Right kidney (tissue), 9 donors: ENCODE data around the gene IFT80.
A peak's percentile ranks its signal among the peaks of the same experiment; 100 is the strongest.

Experiments
- DNase-seq: peaks from one replicate; pipeline ENCODE4 v3.0.0-alpha.2; 2016
- long read RNA-seq, 8 donors: transcript quantifications; one replicate each; lab custom pipeline, GENCODE V29; 2026

IFT80 gene
- long read RNA-seq, donor 1, full-length matches to known transcripts: 18 of 204 reads
- long read RNA-seq, donor 1, partial matches to known transcripts: 186 of 204 reads
- long read RNA-seq, donor 1, other reads (novel, unspliced or antisense): 0 of 204 reads
- long read RNA-seq, donor 2, full-length matches to known transcripts: 2 of 2 reads
- long read RNA-seq, donor 2, partial matches to known transcripts: 0 of 2 reads
- long read RNA-seq, donor 2, other reads (novel, unspliced or antisense): 0 of 2 reads
- long read RNA-seq, donor 3, full-length matches to known transcripts: 1 of 1 reads
- long read RNA-seq, donor 3, partial matches to known transcripts: 0 of 1 reads
- long read RNA-seq, donor 3, other reads (novel, unspliced or antisense): 0 of 1 reads
- long read RNA-seq, donor 4, full-length matches to known transcripts: 8 of 16 reads
- long read RNA-seq, donor 4, partial matches to known transcripts: 8 of 16 reads
- long read RNA-seq, donor 4, other reads (novel, unspliced or antisense): 0 of 16 reads
- long read RNA-seq, donor 5, full-length matches to known transcripts: 4 of 4 reads
- long read RNA-seq, donor 5, partial matches to known transcripts: 0 of 4 reads
- long read RNA-seq, donor 5, other reads (novel, unspliced or antisense): 0 of 4 reads
- long read RNA-seq, donor 6, full-length matches to known transcripts: 3 of 3 reads
- long read RNA-seq, donor 6, partial matches to known transcripts: 0 of 3 reads
- long read RNA-seq, donor 6, other reads (novel, unspliced or antisense): 0 of 3 reads
- long read RNA-seq, donor 7, full-length matches to known transcripts: 7 of 7 reads
- long read RNA-seq, donor 7, partial matches to known transcripts: 0 of 7 reads
- long read RNA-seq, donor 7, other reads (novel, unspliced or antisense): 0 of 7 reads
- long read RNA-seq, donor 8, full-length matches to known transcripts: 12 of 12 reads
- long read RNA-seq, donor 8, partial matches to known transcripts: 0 of 12 reads
- long read RNA-seq, donor 8, other reads (novel, unspliced or antisense): 0 of 12 reads

- DNase-seq: peak; percentile 97
Measured at GRCh38 chr3:160399125-160400029, at the start of gene IFT80, which contains the start of gene SMC4. Gene IFT80, minus strand, starts transcription at chr3:160399225. Its CDS starts 14,625 bp downstream, at chr3:160384600. Gene SMC4, plus strand, starts transcription at chr3:160399650. Its CDS starts 1,177 bp downstream, at chr3:160400827.

- no peak for DNase-seq
Measured at GRCh38 chr3:160447544-160447943, 48.5 kb upstream of the IFT80 start.

- DNase-seq: no peak
Measured at GRCh38 chr3:160446522-160447056, 47.6 kb upstream of the IFT80 start.

DNA sequence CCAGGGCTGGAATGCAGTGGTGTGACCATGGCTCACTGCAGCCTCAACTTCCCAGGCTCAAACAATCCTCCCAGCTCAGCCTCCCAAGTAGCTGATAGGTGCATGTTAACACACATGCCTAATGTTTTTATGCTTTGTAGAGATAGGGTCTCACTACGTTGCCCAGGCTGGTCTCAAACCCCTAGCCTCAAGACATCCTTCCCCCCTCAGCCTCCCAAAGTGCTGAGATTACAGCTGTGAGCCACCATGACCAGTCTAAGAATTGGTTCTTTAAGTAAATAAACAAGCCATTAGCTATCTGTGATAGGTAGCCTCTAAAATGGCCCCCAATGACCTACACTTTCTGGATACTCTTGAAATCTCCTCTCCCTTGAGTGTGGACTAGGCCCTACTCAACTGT, 46.8 kb upstream of the IFT80 start:
- no peak for DNase-seq

DNA sequence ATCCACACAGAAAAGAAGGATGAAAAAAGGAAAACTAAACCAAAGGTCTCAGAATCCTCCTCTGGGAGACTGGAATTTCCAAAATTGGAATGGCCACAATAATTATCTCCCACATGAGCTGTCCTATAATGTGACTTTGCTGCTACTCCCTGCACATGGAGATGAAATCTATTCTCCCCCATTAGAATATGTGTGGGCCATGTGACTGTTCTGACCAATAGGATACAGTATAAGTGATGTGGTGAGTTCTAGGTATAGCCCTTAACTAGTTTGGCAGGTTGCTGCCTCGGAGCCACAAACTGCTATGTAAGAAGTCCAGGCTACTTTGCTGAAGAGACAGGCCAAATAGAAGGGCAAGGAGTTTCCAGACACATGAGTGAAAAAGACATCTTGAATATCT, 45.4 kb upstream of the IFT80 start:
- no peak for DNase-seq

DNA sequence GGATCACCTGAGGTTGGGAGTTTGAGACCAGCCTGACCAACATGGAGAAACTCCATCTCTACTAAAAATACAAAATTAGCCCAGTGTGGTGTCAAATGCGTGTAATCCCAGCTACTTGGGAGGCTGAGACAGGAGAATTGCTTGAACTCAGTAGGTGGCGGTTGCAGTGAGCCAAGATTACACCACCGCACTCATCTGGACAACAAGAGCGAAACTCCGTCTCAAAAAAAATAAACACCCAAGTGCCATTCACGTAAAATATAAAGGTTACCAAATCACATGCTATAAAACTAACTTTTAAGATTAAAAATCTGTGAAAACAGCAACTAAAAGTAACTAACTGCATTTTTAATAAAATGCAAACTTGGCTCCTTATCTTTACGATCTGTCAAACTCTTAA, 41.7 kb upstream of the IFT80 start:
- no peak for DNase-seq

DNA sequence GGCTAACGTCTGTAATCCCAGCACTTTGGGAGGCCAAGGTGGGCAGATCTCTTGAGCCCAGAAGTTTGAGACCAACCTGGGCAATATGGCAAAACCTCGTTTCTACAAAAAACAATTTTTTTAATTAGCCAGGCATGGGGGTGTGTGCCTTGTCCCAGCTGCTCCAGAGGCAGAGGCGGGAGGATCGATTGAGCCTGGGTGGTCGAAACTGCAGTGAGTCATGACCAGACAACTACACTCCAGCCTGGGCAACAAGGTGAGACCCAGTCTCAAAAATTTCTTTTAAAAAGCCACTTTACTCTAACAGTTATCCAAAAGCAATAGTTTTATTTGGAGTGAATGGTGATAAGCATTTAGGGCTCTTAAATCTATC, 38.0 kb upstream of the IFT80 start:
- no peak for DNase-seq

DNA sequence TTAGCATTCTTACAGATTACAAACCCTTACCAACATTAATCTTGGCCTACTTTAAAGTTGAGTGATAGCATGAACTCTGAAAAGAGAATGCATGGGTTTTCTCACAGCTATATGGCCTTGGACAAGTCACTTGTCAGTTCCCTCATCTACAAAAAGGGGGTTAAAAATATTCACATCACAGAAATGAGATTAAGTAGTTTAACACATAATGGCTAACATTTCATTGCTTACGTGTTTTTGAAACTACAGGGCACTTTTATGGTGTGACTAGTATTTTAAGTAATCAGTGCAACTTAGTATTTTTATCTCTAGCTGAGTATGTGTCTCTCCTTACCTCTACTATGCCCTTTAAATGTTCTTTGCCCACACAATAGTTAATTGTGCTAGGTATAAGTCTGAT, 36.7 kb upstream of the IFT80 start:
- no peak for DNase-seq

GRCh38 chr3:160435095-160435494, 36.1 kb upstream of the IFT80 start:
- DNase-seq: no peak

- DNase-seq: no peak
Measured at GRCh38 chr3:160434071-160434470, 35.0 kb upstream of the IFT80 start.

GRCh38 chr3:160427832-160428424, 28.9 kb upstream of the IFT80 start:
- DNase-seq: no peak

DNA sequence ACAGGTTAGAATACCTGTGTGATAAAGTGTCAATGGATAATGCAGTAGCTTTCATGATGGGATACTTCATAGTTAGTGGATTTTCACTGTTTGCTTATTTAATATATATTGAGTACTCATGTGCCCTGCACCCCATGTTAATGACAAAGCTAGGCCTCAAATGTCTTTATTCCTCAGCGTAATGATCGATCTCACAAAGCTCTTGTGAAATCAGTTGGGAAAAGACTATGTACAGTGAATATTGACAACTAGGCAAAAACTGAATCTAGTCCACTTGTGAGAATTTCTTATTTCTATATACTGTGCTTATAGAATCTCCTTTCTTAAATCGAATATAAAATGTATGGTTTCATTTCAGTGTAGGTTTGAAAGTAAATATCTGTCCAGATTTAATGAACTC, 18.3 kb upstream of the IFT80 start:
- no peak for DNase-seq

DNA sequence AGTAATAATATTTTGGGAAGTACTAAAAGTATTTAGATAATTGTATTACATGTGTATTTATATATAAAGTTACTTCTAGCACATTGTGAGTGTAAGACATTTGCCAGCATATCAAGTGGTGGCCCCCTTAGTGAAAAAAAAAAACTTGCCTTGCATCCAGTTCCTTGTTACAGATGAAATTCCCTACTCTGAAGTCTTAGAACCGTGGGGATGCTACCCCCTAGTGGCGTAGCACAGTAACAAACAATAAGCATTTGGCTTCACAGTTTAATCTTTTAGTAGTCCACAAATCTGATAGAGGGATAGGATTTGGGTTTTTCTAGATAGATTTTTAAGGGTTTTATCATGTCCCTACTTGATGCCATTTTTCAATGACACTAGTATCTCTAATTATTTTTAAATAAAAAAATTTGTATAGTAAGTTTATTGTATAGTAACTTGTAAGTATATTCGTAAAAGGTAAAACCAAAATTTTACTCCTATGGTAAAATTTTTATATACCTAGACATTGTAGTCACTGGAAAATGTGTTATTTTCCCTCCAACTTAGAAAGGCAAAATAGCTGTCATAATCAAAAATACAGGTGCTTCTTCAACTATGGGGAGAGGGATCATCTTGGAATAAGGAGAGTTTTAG, 14.7 kb upstream of the IFT80 start:
- peak; percentile 6 for DNase-seq

DNA sequence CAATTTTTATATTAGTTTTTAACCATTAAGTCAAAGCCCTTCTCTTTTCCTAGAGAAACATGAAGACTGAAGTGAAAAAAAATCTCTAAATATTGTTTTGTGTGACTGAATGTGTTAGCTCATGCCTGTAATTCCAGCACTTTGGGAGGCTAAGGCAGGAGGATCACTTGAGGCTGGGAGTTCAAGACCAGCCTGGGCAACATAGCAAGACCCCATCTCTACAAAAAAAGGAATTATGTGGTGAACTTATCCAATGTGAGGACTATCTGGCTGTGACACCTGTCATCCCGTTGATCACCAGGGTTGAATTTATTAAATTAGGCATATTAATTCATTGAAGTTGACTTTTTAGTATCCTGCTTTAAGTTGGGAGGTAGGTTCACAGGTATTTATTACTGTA, 13.5 kb upstream of the IFT80 start:
- DNase-seq: no peak

DNA sequence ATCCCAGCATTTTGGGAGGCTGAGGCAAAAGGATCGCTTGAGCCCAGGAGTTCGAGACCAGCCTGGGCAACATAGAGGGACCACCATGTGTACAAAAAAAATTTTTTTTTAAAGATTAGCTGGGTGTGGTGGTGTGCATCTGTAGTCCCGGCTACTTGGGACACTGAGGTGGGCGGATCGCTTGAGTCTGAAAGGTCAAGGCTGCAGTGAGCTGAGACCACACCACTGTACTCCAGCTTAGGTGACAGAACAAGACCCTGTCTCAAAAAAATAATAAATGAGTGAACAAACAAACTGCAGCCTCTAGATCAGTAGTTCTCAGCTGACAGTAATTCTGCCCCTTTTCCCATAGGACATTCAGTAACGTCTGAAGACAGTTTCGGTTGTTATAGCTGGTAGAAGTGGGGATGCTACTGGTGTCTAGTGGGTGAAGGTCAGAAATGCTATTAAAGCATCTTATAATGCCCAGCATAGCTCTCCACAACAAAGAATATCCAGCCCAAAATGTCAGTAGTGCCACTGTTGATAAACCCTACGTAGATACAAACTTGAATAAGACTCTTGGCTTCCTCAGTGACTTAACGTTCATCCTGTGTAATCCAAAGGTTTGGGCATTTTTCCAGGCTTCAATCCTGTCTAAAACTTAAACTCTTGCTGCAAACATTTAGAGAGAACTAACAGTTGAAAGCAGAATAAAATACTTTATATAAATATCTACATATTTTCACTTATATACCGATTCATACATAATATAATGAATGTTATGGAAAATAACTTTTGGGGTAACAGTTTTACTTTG, 11.0 kb upstream of the IFT80 start:
- no peak for DNase-seq

- DNase-seq: peak; percentile 29
Measured at GRCh38 chr3:160403796-160404470, 4.9 kb upstream of the IFT80 start.

DNA sequence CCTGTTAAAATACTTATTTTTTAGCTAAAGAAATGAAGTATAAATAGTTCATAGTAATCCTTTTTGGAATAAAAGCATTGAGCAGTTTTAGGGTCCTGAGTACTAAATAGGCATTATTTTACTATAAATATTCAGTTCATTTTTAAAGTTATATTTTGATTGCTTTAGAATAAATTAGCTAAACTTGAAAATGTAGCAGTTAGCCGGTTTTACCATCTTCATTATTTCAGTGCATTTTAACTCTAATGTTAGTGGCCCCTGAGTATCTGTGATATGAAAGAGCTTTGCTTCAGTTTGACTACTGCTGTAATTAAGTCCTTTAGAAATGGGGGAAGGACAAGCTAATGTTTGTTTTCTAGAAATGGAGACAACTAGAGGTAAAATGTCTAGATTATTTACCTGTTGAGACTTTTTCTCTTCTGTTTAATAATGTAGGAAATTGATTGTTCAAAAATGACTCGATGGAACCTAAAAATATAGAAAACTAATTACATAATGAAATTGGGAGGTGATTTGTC, 4.1 kb upstream of the IFT80 start:
- peak; percentile 12 for DNase-seq

- peak; percentile 11 for DNase-seq
Measured at GRCh38 chr3:160402221-160403027, 3.4 kb upstream of the IFT80 start.
